Vagina (tissue), 2 donors: Measurements from ENCODE around the gene MEA1.
A peak's percentile ranks its signal among the peaks of the same experiment; 100 is the strongest.

Experiments
- POLR2A ChIP-seq, 2 donors: fragments of 450-650 bp; IDR thresholded peaks; one replicate each; pipeline ENCODE4 v1.6.1; 2017; ENCODE audit warnings: antibody characterized with exemption in 2 of 2, mild to moderate bottlenecking in 2 of 2, moderate library complexity in 2 of 2
- TF ChIP-seq, protein P1 (sequence below), 3 experiments: fragments of 450-650 bp in 2 of 3; fragments of 200-600 bp in 1 of 3; sonication (generic) in 1 of 3; IDR thresholded peaks; one replicate each; pipeline ENCODE4 v1.5.1; 2017 to 2019; ENCODE audit warnings: antibody characterized with exemption in 3 of 3, mild to moderate bottlenecking in 2 of 3, moderate library complexity in 2 of 3

DNA sequence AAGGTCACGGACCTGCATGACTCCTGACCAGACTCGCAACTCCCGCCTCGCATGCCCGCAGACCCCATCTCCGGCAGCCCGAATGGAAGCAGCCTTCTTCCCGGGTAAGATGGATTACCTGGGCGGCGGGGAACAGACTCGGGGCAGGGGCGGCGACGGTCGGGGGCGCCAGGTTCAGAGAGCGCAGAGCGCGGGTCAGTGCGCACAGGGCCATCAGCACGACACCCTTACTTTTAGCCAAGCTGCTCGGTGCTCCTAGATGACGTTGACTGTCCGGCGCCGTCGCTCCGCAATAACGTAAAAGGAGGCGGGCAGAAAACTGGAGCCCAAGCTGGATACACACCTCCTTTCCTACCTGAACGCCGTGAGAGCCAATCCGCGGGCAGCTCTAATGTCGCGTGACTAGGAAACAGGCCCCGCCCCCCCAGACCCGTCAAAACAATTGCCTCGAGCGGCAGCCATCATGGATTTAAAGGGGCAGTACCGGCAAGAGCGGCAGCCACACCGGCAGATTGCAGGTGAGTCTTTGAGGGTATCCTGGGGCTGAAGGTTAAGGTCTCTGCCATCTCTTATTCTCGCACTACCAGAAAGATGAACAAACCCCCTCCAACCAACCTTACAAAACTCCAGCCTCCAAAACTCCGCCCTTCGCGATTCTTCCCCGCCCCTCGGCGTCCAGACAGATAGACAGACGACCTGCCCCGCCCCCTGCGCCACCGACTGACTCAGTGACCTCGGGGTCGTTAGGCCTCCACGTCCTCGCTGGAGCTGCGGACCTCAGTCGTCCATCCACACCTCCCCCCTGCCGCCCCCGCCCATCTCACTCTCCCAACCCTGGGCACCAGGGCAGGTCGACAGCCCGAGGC is 45.7 kb upstream of the MEA1 start, which contains the start of the genes KLC4 and MRPL2:
- TF ChIP-seq, protein P1, sequence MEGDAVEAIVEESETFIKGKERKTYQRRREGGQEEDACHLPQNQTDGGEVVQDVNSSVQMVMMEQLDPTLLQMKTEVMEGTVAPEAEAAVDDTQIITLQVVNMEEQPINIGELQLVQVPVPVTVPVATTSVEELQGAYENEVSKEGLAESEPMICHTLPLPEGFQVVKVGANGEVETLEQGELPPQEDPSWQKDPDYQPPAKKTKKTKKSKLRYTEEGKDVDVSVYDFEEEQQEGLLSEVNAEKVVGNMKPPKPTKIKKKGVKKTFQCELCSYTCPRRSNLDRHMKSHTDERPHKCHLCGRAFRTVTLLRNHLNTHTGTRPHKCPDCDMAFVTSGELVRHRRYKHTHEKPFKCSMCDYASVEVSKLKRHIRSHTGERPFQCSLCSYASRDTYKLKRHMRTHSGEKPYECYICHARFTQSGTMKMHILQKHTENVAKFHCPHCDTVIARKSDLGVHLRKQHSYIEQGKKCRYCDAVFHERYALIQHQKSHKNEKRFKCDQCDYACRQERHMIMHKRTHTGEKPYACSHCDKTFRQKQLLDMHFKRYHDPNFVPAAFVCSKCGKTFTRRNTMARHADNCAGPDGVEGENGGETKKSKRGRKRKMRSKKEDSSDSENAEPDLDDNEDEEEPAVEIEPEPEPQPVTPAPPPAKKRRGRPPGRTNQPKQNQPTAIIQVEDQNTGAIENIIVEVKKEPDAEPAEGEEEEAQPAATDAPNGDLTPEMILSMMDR (IDR thresholded peaks at IDR 0.05): no peak
- peak in 1 of 2 donors; percentile 74 for TF ChIP-seq POLR2A (IDR thresholded peaks at IDR 0.05)
